K562 (cell line): ENCODE results near the gene SCYL1. TPM values are rescaled to one million over a fixed set of nuclear protein-coding genes. Genes with fewer than 3 reads are reported as not detected.

Experiments used
- ARID1B ChIP-seq: fragments of 450-650 bp; IDR thresholded peaks from 2 replicates; pipeline ENCODE4 v1.6.1; 2016; ENCODE audit warnings: antibody characterized with exemption, mild to moderate bottlenecking, inconsistent platforms
- CREB3 ChIP-seq: fragments of 450-650 bp; conservative IDR thresholded peaks from 2 replicates; pipeline ENCODE4 v1.6.1; 2016; ENCODE audit warnings: missing genetic modification characterization, low read depth, mild to moderate bottlenecking, missing compliant biosample characterization, moderate library complexity
- EP400 ChIP-seq: fragments of 450-650 bp; IDR thresholded peaks from 2 replicates; pipeline ENCODE4 v1.6.1; 2017; ENCODE audit warnings: antibody characterized with exemption, mild to moderate bottlenecking, moderate library complexity
- NBN ChIP-seq: fragments of 450-650 bp; IDR thresholded peaks from 2 replicates; pipeline ENCODE4 v1.6.1; 2016; ENCODE audit warnings: low read depth, mild to moderate bottlenecking
- PML ChIP-seq: IDR thresholded peaks from 2 replicates; pipeline ENCODE4 v1.6.1; 2012; ENCODE audit warnings: low read length, inconsistent platforms
- RBFOX2 ChIP-seq: fragments of 200-400 bp; formaldehyde crosslinking; IDR thresholded peaks from 2 replicates; pipeline ENCODE4 v1.6.1; 2017; ENCODE audit warnings: low read depth, mild to moderate bottlenecking, low read length, moderate library complexity
- ZBTB40 ChIP-seq, 2 experiments: fragments of 450-650 bp in 1 of 2; sonication (generic) in 1 of 2; formaldehyde crosslinking in 1 of 2; IDR thresholded peaks; 2 replicates each; pipeline versions ENCODE4 v1.7.1 to v1.9.0; 2016 to 2022; ENCODE audit warnings: inconsistent platforms in 1 of 2, mild to moderate bottlenecking in 1 of 2, missing genetic modification reagents in 1 of 2
- ZBTB7A ChIP-seq: IDR thresholded peaks from 2 replicates; pipeline ENCODE4 v1.6.1; 2011; ENCODE audit warnings: low read depth, mild to moderate bottlenecking, low read length, moderate library complexity, borderline replicate concordance; ENCODE audit not compliant: control insufficient read depth
- ZFX ChIP-seq: sonication (generic); formaldehyde crosslinking; IDR thresholded peaks from 2 replicates; pipeline ENCODE4 v1.8.0; 2022; ENCODE audit warnings: mild to moderate bottlenecking, missing genetic modification reagents, moderate library complexity
- ZNF592 ChIP-seq: fragments of 450-650 bp; IDR thresholded peaks from 2 replicates; pipeline ENCODE4 v1.6.1; 2017; ENCODE audit warnings: antibody characterized with exemption, mild to moderate bottlenecking
- ZNF75A ChIP-seq: fragments of 450-650 bp; formaldehyde crosslinking; IDR thresholded peaks from 2 replicates; pipeline ENCODE4 v1.4.0; 2020; ENCODE audit warnings: mild to moderate bottlenecking
- polyA plus RNA-seq, 8 experiments: library from polyadenylated mRNA; depleted of rRNA in 4 of 8; stranded (reverse) in 5 of 8; unstranded in 3 of 8; fragments of >200 nt; fragmentation: Nextera tagmentation in 2 of 8; fragmentation: Illumina TruSeq in 1 of 8; extraction: Ambion mirVana in 2 of 8; extraction: Trizol in 1 of 8; gene quantifications; 2 replicates each; pipeline versions ENCODE4 v1.2.1 to v1.2.3, GENCODE V29; 2011 to 2014; ENCODE audit warnings: inconsistent platforms in 1 of 8, missing spikeins in 1 of 8
- total RNA-seq, 7 experiments: library from RNA; depleted of rRNA in 6 of 7; stranded (reverse); fragments of >200 nt in 6 of 7; fragmentation: Illumina TruSeq in 2 of 7; extraction: Trizol in 2 of 7; gene quantifications; 2 replicates each; pipeline versions ENCODE4 v1.2.1 to v1.2.3, GENCODE V29; 2011 to 2021; ENCODE audit warnings: low replicate concordance in 1 of 7

SCYL1 gene
- total and polyA plus RNA-seq, 9 of the 15 experiments (the other 6 are each of a cell fraction or from before 2014, with no cell fraction given), result 1.9 to 145 (median 57.6) TPM

GRCh38 chr11:65576232-65576866, 51.5 kb downstream of the SCYL1 start (continued):
- TF ChIP-seq CREB3 (no peak), ZFX (peak; percentile 47; the same call in 1 of the 2 replicates), ZBTB40 (IDR thresholded peaks at IDR 0.05) (peak; percentile 54; the same call in 1 of the 2 replicates), ZBTB40 (CRISPR knock-in tag; IDR thresholded peaks at IDR 0.05) (no peak), ZNF592 (0 out of 2 replicates have a peak, but pooled peaks have one; percentile 20), PML (no peak), RBFOX2 (peak; percentile 53), EP400 (no peak), ZBTB7A (peak; percentile 45), NBN (no peak), ARID1B (no peak), ZNF75A (CRISPR knock-in tag) (no peak)
